HG02588 (cell line): ENCODE data around the gene CUBN.

Experiments used
- ATAC-seq: cut with Tn5 transposase; IDR thresholded peaks from one replicate; pipeline ENCODE4 v1.9.1; 2021; ENCODE audit warnings: mild to moderate bottlenecking, moderate library complexity; ENCODE audit not compliant: unreplicated experiment

CUBN gene

DNA sequence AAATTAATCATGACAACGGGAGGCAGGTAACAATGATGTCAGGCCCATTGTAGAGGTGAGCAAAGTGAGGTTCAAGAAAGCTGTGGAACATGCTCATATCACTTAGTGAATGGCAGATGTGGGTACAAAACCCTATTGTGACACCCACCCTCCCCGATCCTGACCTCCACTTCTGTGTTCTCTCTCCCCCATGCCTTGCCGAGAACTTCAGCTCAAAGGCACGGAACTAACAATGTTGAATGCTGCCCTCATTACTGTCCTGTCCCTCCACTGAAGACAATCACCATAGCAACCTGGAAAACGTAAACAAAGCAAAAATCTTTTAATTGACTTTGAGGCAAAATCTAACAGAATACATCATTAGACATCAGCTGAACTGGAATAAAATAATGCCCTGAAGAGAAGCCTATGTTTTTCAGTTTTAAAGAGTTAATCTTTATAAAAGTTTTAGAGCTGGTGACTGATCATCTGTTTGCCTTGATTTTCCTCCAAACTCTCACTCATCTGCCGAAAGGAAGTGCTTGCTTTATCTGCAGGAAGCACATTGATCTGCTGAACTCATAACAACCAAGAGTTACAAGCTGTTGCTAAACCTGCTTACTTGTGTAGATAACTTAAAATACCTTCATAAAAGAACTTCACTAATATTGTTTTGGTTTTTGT is 133.6 kb downstream of the CUBN start:
- ATAC-seq: no peak

DNA sequence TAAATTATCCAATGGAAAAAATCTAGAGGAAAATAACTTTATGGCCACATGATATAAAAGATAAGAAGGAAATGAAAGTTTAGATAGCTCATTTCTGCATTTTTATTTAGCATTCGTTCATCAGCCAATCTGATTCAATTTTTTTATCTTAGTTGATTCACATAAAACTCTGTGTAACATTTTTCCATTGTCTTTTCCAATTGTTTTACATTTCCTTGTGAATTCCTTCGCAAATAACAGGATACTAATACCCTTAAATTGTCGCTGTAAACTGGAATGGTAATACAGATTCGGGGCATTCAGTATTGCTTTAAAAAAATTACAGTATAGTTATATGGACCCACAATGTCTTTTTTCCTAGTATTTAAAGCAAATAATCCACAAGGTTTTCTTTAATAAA is 136.4 kb downstream of the CUBN start:
- ATAC-seq: no peak

GRCh38 chr10:16992611-16993119 is 136.9 kb downstream of the CUBN start:
- no peak for ATAC-seq

DNA sequence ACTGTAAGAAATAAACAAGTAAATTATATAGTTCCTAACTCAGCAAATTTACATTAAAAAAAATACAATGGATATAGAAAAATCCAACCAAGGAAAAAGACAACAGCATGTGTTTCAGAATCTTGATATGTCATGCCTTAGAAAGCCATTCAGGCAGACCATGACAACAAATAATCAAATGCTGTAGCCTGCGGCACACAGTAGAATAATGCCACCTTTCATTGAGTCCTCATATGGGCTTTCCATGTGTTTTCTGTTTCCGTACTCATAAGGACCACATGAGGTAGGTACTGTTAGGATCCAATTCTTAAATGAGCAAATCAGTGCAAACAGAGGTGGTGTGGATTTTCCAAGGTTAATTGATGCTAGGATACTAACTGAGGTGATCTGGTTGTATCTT is 138.6 kb downstream of the CUBN start:
- no peak for ATAC-seq

DNA sequence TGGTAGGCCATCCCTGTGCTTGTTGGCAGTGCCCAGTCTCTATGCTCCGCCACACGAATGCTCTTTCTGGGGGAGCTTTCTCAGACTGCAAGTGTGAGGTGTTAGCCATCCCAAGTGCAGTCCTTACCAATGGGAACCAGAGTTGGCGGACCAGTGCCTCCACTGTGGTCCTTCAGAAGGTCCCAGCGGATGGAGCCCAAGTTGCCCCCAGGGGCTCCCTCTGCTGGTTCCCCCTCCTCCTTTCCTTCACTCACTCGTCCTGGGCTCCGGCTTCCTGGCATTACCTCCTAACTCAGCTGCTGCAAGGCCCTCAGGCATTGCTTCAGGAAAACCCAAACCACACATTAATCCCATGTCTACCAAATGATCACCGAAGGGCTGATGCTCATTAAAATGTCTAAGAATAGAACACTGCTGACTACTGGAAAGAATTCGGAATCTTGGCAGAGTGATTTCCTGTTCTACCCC is 139.8 kb downstream of the CUBN start:
- ATAC-seq: no peak

- no peak for ATAC-seq
Measured at GRCh38 chr10:16988900-16989299, 140.7 kb downstream of the CUBN start.

GRCh38 chr10:16987976-16988610 is 141.5 kb downstream of the CUBN start:
- no peak for ATAC-seq

GRCh38 chr10:16987206-16987621 is 142.4 kb downstream of the CUBN start:
- ATAC-seq: no peak

GRCh38 chr10:16986406-16987205 is 143.0 kb downstream of the CUBN start:
- ATAC-seq: no peak

DNA sequence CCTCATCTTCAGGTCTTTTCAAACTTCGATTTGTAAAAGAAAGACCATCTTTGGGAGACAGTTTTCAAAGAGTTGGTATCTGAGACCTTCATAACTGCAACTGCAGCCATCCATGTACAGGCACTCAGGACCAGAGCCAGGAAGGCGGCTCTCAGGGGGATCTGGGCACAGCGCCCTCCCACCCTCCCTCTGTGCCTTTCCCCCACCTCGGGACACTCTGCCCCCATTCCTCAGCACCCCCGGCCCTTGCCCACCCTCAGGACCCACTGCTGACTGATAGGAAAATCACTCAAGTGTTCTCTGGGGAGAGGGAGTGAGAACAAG is 143.6 kb downstream of the CUBN start:
- ATAC-seq: no peak

GRCh38 chr10:16984242-16984641 is 145.4 kb downstream of the CUBN start:
- no peak for ATAC-seq

DNA sequence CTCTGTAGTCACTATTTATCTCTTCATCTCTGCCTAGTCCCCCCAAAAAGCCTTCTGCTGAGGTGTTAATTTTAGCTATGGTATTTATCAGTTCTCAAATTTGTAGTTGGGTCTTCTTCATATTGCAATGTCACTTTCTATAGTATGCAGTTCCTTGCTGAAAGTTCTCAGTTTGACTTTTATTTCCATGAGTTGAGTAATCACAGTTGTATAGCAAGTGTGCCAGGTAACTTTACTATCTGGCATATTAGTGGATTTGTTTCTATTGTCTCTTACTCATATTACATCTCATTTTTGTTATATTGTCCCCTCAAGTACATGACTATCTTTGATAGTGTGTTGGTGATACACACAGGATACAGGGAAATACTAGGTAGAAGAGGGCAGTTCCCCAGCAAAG is 152.8 kb downstream of the CUBN start:
- ATAC-seq: no peak

- ATAC-seq: no peak
Measured at GRCh38 chr10:16975188-16975587, 154.4 kb downstream of the CUBN start.

DNA sequence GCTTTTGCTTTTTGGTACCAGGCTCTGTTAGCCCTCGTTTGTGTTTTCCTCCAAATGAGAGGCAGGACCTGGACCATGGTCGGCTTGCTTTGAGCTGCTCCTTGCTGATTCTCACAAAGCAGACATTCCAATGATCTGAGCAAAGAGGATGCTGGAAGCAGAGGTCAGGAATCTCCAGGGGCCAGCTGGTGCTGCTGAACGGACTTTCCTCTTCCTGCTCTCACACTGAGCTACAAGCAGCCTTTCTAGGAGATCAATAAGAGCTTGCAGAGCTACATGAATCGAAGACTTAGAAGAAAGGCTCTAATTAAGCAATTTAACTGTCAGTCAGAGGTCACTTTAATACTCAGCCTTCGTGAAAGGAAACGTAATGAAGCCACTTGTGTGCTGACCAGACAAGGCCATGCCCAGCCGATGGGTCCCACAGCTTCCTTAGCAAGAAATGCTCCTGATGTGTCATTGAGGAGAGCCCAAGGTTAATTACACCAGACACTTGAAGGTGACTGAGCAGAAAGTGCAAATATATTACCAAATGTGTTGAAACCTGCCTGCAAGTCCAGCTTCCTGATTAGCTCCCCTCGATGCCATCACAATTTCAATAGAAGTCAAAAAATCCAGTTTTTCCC is 161.1 kb downstream of the CUBN start:
- ATAC-seq: no peak

DNA sequence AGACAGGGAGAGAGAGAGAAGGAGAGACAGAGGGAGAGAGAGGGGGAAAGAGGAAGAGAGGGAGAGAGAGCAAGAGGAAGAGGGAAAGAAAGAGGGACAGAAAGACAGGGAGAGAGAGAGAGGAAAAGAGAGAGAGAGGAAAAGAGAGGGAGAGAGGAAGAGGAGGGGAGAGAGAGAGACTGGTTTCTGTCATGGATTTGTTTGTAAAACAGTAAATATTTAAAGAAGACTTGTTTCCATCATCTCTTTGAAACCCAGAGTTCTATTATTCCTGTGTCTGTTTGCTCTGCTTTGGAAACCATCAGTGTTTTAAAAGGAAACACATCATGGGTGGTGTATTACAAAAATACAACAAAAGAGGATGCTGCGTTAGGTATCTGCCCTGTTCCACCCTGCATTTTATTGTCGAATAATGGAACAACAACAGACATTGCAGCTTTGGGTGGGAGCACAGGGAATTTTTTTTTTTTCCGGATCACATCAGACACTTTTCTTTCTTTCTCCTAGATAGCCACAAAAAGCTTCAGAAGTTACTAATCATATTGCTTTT is 161.7 kb downstream of the CUBN start:
- ATAC-seq: no peak

DNA sequence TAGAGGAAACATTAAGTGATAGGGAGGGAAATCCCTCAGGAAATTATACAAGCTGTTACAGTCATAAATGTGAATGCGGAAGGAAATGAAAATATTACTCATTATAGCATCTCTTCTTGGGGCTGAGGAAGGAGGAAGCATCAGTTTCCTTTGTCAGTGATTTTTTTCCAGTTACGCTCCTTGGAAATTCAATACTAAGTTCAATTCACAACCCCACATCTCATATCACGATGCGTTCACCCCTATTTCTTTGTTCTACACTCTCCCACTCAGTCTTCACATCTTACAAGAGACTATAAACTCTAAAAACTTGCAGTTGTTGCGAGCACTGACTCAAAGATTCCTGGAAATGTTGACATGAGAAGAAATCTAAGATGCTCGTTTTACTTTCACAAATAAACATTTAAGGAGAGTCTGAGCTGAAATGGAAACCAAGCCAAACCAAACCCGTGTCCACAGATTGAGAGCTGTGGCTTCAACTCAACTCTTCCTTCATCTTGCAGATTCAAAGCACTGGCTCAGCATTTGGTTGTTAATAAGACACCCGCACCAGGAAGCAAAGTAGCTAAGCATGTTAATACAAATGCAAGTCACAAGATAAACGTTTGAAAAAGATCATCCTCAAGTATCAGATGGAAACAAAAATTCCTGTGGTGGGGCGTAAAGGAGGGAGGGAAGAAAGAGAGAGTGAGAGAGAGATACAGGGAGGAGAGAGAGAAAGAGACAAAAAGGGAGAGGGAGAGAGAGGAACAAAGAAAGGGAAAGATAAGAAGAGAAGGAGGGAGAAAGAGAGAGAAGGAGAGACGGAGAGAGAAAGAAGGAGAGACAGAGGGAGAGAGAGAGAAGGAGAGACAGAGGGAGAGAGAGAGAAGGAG is 162.4 kb downstream of the CUBN start:
- no peak for ATAC-seq

GRCh38 chr10:16965740-16966447 is 163.7 kb downstream of the CUBN start:
- ATAC-seq: no peak

GRCh38 chr10:16965344-16965616 is 164.3 kb downstream of the CUBN start:
- no peak for ATAC-seq

DNA sequence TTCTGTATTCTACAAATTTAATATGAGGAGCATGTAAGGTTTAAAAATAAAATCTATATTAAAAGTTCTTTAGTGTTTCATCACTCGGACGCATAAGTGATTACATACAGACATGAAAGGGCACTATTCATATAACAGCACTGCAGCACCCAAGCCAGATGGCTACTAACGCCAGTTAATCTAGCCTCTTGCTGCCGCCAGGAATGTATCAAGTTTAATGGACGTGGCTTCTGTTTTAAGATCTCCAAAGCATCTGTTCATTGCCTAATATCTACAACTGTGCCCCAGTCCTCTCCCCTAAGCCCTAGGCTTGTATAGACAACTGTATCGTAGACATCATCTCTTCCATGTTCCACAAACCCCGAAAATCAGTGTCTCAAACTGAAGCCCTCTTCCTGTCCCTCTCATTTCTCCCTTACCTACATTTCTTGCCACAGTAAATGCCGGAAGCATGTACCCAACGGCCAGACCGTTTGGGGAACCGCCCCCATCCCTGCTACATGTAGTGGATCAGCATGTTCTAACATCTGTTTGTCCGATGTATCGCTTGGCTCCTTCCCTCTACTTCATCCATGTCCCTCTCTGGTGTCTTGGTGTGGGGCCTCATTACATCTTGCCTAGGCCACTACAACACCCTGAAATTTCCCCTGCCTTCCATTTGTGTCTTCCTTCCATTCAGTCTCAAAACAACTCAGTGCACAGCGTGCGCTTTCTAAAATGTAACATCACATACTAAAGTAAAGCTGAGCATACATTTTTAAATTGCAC is 164.9 kb downstream of the CUBN start:
- ATAC-seq: no peak
